Keratinocyte (primary cell): ENCODE results near the gene CPLX3.

Source experiments
- EZH2 ChIP-seq: IDR thresholded peaks from one replicate; pipeline ENCODE4 v1.6.1; 2012; ENCODE audit warnings: inconsistent platforms, mild to moderate bottlenecking, low read length, moderate library complexity
- TF ChIP-seq, protein P1 (sequence below), 3 experiments: IDR thresholded peaks in 1 of 3; conservative IDR thresholded peaks in 1 of 3; optimal IDR thresholded peaks in 1 of 3; 2 replicates in 2 of 3; 3 replicates in 1 of 3; pipeline versions ENCODE3 to v1.5.1; 2011; ENCODE audit warnings: low read length in 3 of 3, mild to moderate bottlenecking in 3 of 3, moderate library complexity in 2 of 3, control low read depth in 1 of 3, inconsistent platforms in 1 of 3; ENCODE audit not compliant: insufficient read depth in 2 of 3; ENCODE audit errors: extremely low read depth in 1 of 3

DNA sequence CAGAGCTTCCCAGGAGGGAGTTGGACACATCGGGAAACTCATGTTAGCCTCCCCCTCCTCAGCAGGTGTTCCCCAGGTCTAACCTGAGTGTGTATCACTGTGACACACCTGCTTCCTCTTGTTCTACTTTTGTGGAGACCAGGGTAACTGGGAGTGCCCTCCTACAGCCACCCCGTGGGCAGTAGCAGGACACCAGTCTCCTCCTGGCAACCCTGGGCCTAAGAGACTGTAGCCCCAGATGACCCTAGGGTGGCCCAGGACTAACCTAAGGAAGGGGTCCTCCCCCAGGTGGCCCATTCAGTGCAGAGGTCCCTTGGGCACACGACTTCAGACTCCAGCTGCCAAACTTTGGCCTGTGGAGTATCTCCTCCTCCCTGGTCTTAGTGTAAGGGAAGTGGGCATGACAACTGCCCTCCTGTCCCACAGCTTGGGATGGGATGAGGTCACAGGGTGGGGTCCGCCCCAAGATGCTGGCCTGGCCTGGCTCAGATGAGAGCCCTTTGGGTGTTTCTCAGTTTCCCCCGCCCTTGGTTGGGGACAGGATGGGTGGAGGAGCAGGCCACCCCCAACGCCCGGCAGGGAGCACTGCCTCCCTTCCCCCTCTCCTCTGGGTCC is 39.8 kb upstream of the CPLX3 start:
- no peak for TF ChIP-seq EZH2
- TF ChIP-seq, protein P1, sequence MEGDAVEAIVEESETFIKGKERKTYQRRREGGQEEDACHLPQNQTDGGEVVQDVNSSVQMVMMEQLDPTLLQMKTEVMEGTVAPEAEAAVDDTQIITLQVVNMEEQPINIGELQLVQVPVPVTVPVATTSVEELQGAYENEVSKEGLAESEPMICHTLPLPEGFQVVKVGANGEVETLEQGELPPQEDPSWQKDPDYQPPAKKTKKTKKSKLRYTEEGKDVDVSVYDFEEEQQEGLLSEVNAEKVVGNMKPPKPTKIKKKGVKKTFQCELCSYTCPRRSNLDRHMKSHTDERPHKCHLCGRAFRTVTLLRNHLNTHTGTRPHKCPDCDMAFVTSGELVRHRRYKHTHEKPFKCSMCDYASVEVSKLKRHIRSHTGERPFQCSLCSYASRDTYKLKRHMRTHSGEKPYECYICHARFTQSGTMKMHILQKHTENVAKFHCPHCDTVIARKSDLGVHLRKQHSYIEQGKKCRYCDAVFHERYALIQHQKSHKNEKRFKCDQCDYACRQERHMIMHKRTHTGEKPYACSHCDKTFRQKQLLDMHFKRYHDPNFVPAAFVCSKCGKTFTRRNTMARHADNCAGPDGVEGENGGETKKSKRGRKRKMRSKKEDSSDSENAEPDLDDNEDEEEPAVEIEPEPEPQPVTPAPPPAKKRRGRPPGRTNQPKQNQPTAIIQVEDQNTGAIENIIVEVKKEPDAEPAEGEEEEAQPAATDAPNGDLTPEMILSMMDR (optimal IDR thresholded peaks at IDR 0.05 in 1 of 3, IDR thresholded peaks at IDR 0.05 in 1 of 3, conservative IDR thresholded peaks at IDR 0.05 in 1 of 3; ENCODE audit: extremely low read depth in 1 of 3, insufficient read depth in 2 of 3, low read length in 3 of 3) = no peak
